GM13976 (cell line): ENCODE data around the gene FXYD2.

Experiments
- DNase-seq: peaks from one replicate; pipeline ENCODE4 v3.0.0; 2012; ENCODE audit warnings: low spot score
- in situ Hi-C: fragments of 300-500 bp; cut with MboI; formaldehyde crosslinking; loops from one replicate; pipeline ENCODE4 v1.12.0; 2022; ENCODE audit warnings: low sequenced_read_pairs, mixed read lengths, inconsistent platforms; ENCODE audit not compliant: unreplicated experiment
- TF ChIP-seq, protein P1 (sequence below): IDR thresholded peaks from 2 replicates; pipeline ENCODE4 v1.5.1; 2012; ENCODE audit warnings: borderline replicate concordance, mild to moderate bottlenecking; ENCODE audit not compliant: insufficient read depth; ENCODE audit errors: extremely low read depth, missing control alignments, control extremely low read depth

FXYD2 gene

DNA sequence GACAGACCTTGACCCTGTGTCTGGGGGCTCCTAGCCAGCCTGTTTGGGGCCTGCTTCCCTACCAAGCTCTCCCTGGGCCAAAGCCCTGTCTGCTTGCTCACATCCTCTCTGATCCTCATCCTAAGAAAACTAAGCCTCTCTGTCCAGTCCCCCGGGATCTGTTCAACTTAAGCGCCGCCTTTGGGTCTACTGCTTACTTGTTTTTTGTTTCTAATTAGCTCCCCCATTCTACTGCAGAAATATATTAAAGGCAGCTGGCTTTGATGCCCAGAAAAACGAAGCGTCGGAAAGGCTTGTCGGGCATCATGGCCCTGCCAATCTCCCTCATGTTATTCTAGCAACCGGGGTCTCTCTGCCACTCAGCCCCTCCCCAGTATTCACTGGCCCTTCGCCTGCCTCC, 31.0 kb downstream of the FXYD2 start:
- in situ Hi-C loops: no loop called here
- no peak for DNase-seq
- TF ChIP-seq, protein P1, sequence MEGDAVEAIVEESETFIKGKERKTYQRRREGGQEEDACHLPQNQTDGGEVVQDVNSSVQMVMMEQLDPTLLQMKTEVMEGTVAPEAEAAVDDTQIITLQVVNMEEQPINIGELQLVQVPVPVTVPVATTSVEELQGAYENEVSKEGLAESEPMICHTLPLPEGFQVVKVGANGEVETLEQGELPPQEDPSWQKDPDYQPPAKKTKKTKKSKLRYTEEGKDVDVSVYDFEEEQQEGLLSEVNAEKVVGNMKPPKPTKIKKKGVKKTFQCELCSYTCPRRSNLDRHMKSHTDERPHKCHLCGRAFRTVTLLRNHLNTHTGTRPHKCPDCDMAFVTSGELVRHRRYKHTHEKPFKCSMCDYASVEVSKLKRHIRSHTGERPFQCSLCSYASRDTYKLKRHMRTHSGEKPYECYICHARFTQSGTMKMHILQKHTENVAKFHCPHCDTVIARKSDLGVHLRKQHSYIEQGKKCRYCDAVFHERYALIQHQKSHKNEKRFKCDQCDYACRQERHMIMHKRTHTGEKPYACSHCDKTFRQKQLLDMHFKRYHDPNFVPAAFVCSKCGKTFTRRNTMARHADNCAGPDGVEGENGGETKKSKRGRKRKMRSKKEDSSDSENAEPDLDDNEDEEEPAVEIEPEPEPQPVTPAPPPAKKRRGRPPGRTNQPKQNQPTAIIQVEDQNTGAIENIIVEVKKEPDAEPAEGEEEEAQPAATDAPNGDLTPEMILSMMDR: no peak

DNA sequence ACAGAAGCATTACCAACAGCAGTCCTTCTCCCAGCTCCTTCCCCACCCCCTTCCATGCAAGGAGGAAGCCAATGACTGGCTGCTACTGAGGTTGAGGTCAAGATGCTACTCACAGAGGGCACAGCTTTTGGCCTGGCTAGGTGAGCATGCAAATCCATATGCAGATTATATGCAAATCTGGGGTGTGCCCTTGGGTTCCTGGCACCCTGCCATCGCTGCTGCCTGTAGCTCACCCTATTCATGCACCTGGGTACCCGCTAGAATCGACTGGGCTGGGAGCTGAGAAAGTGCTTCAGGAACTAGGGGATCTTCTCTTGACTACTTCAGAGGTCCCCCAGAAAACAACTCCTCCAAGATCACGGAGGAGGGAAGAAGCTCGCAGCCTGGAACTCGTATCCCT, 31.6 kb downstream of the FXYD2 start:
- DNase-seq: no peak
- TF ChIP-seq, protein P1: no peak

DNA sequence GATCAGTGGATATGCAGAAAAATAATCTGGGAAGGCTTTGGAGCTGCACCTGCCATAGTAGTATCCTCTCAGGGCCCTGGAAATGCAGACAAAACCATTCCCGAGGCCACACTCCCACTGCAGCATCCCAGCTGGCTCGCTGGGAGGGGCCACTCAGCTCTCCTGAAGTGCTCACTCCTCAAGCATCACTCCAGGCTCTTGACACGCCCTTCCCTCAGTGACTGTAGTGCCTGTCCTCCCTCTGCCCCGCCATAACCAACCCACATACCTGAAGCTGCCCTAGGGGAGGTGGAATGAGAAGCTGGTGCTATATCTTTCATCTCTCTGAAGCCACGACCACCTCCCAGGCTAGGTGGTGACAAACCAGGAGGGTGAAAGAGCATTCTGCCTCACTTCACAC, 32.3 kb downstream of the FXYD2 start:
- no peak for DNase-seq
- TF ChIP-seq, protein P1: no peak
- in situ Hi-C loops: no loop called here

More for the DNA sequence above, 31.6 kb downstream of the FXYD2 start:
- in situ Hi-C loops: no loop called here

DNA sequence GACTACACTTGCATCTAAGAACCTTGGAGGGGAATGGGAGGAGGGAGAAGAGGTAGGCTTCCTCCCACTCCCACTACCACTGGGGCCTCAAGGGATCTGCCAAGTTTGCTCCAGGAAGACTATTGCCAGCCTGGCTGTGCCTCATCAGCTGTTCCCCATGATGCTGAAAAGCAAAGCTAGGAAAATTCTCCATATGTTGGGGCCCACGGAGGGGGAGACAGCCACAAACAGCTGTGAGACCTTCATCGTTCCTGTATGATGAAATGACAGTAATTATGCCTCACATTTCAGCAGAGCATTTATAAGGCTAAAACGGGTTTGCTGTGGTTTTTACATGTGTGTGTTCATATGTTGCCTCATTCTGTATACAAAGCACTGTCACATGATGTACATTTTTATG, 34.3 kb downstream of the FXYD2 start:
- no peak for DNase-seq
- TF ChIP-seq, protein P1: no peak
- in situ Hi-C loops: no loop called here

DNA sequence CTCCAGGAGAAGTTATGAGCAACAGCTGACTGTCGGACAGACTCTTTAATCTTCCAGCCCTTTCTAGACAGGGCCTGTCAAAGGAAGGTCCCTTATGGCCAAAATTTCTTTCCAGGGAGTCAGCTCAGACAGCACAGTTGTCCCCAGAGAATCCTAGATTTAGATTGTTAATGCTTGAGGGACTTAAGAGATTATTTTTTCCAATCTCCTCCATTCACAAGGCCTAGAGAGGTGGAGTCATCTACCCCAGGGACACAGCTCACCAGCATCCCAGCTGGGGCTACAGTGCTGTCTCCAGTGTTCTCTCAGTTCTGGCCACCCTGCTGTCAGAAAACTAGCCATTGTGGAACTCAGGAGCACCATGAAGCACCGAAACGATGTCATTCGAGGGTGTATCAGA, 35.3 kb downstream of the FXYD2 start:
- DNase-seq: no peak
- TF ChIP-seq, protein P1: no peak
- in situ Hi-C loops: no loop called here

DNA sequence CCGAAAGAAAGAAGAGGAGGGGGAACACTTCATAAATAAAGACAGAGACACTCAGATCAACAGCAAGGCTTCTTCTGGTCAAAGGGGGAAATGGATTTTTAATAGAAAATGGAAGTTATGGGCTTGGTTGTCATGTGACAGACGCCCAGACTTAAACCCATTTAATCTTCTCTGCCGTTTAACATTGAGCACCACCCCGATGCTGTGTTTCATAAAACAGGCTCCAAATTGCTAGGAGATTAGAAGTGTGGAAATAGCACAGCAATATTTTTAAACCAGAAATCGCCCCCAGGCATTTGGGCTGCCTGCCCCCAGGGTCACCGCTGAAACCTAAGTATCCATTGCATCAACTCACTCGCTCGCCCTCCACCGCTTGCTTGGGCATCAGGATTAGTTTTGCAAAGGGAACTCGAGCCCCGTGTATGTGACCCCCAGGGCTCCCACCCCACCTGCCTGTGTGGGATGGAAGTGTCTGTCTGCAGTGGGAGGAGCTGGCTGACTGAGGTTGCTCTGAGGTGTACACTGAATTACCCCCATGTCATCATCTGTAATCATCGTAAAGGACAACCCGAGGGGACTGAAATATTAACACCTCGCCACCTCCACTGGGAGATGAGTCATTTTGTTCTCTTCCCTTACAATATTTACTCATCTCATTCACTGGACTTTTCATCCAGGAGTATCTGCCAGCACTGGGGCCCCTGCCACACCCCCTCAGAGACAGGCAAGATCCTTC, 38.2 kb downstream of the FXYD2 start:
- DNase-seq: no peak
- TF ChIP-seq, protein P1: no peak
- in situ Hi-C loops: no loop called here
